ENCODE measurements around the gene CNIH3. TPM values are rescaled to one million over a fixed set of nuclear protein-coding genes. Genes with fewer than 3 reads are reported as not detected.

CNIH3 gene
- total and polyA plus RNA-seq, 2 donors (not counting 1 experiment from before 2014, with no cell fraction given) = 3.7 to 28.1 TPM

DNA sequence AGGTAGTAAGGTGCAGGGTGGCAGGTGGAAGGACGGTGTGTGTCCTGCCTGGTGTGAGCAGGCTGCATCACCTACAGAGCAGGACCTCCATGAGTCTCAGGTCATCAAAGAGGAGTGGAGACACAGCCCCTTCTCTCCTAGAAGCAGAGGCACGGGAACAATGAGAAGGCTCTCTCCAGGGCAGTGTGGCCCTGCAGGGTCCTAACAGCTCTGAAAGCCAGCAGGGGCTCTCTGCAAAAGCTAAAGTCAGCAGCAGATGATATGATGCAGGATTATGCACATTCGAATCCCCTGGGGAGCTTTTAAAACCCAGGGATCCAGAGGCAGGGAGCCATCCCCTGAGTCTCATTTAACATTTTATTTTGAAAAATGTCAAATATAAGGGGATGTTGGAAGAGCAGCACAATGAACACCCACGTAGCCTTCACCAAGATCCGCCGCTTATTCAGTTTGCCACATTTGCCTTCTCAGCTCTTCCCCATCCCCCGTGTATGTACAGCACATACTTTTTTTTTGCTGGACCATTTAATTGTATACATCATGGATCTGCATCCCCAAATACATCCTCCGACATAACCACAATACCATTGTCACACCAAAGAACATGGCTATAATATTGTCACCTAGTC, 88.1 kb downstream of the CNIH3 start:
- no peaks in the 10 kb centered on the region for H3K79me2 ChIP-seq (ENCODE audit: control insufficient read depth, insufficient read depth, low read length)
- no peak overlapping the region for H3K9ac ChIP-seq (ENCODE audit: insufficient read depth, low read length)
- H4K20me1 ChIP-seq (ENCODE audit: control insufficient read depth, extremely low read depth, insufficient read depth, low read length) = no peaks in the 10 kb centered on the region
- H3K27ac ChIP-seq (ENCODE audit: insufficient read depth, low read length) = no peak overlapping the region
- H3K9me3 ChIP-seq (ENCODE audit: control insufficient read depth, insufficient read depth, low read depth, low read length) = no peaks in the 10 kb centered on the region
- no peaks in the 10 kb centered on the region for H3K27me3 ChIP-seq (ENCODE audit: control insufficient read depth, insufficient read depth, low read length)
- DNase-seq (ENCODE audit: low read depth in 2 of 2) = no peak
- H3K4me1 ChIP-seq (ENCODE audit: control insufficient read depth, extremely low read depth, insufficient read depth, low read length) = peaks cover 4% of the 10 kb centered on the region
- no peak overlapping the region for H3K4me2 ChIP-seq (ENCODE audit: extremely low read depth, insufficient read depth, low read length)
- H3K4me3 ChIP-seq (replicated peaks in 1 of 4; ENCODE audit: control extremely low read depth in 1 of 4, insufficient read depth in 1 of 4, low read depth in 3 of 4, low read length in 4 of 4) = no peak overlapping the region
- TF ChIP-seq EZH2 (IDR thresholded peaks at IDR 0.05; ENCODE audit: low read length, missing control alignments) = no peak
- TF ChIP-seq, protein P1, sequence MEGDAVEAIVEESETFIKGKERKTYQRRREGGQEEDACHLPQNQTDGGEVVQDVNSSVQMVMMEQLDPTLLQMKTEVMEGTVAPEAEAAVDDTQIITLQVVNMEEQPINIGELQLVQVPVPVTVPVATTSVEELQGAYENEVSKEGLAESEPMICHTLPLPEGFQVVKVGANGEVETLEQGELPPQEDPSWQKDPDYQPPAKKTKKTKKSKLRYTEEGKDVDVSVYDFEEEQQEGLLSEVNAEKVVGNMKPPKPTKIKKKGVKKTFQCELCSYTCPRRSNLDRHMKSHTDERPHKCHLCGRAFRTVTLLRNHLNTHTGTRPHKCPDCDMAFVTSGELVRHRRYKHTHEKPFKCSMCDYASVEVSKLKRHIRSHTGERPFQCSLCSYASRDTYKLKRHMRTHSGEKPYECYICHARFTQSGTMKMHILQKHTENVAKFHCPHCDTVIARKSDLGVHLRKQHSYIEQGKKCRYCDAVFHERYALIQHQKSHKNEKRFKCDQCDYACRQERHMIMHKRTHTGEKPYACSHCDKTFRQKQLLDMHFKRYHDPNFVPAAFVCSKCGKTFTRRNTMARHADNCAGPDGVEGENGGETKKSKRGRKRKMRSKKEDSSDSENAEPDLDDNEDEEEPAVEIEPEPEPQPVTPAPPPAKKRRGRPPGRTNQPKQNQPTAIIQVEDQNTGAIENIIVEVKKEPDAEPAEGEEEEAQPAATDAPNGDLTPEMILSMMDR (conservative IDR thresholded peaks at IDR 0.05 in 1 of 2, IDR thresholded peaks at IDR 0.05 in 1 of 2; ENCODE audit: low read depth in 1 of 2, low read length in 2 of 2) = no peak
- no peaks in the 10 kb centered on the region for H3K36me3 ChIP-seq (ENCODE audit: control insufficient read depth, insufficient read depth, low read length)
- H2AFZ ChIP-seq (ENCODE audit: low read length) = no peak overlapping the region

DNA sequence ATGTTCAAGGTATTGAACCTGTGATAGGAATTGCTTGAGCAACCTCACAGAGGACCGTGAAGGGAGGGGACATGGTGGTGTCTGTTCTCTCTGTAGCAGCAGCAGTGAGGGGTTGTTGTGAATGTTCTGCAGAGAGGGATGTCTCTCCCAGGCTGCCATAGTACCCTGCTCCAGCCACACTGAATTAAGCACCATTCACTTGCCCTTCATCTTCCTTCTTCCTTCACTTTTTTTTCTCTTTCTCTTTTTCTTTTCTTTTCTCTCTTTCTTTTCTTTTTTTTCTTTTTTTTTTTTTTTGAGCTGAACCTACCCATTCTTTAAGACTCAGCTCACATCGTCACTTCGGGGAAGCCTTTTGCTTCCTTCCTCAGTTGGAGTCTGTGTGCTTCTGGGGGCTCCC, 89.5 kb downstream of the CNIH3 start:
- Histone ChIP-seq H3K27ac (ENCODE audit: insufficient read depth, low read length) (no peak overlapping the region), H4K20me1 (ENCODE audit: control insufficient read depth, extremely low read depth, insufficient read depth, low read length) (no peaks in the 10 kb centered on the region), H3K79me2 (ENCODE audit: control insufficient read depth, insufficient read depth, low read length) (no peaks in the 10 kb centered on the region), H3K27me3 (ENCODE audit: control insufficient read depth, insufficient read depth, low read length) (no peaks in the 10 kb centered on the region), H3K9ac (ENCODE audit: insufficient read depth, low read length) (no peak overlapping the region), H3K9me3 (ENCODE audit: control insufficient read depth, insufficient read depth, low read depth, low read length) (no peaks in the 10 kb centered on the region), H3K36me3 (ENCODE audit: control insufficient read depth, insufficient read depth, low read length) (no peaks in the 10 kb centered on the region), H3K4me2 (ENCODE audit: extremely low read depth, insufficient read depth, low read length) (no peak overlapping the region), H3K4me1 (ENCODE audit: control insufficient read depth, extremely low read depth, insufficient read depth, low read length) (peaks cover 4% of the 10 kb centered on the region), H3K4me3 (replicated peaks in 1 of 4; ENCODE audit: control extremely low read depth in 1 of 4, insufficient read depth in 1 of 4, low read depth in 3 of 4, low read length in 4 of 4) (no peak overlapping the region), H2AFZ (ENCODE audit: low read length) (no peak overlapping the region)
- no peak for DNase-seq (ENCODE audit: low read depth in 2 of 2)
- no peak for TF ChIP-seq EZH2 (IDR thresholded peaks at IDR 0.05; ENCODE audit: low read length, missing control alignments)
- TF ChIP-seq, protein P1 (conservative IDR thresholded peaks at IDR 0.05 in 1 of 2, IDR thresholded peaks at IDR 0.05 in 1 of 2; ENCODE audit: low read depth in 1 of 2, low read length in 2 of 2) = no peak

DNA sequence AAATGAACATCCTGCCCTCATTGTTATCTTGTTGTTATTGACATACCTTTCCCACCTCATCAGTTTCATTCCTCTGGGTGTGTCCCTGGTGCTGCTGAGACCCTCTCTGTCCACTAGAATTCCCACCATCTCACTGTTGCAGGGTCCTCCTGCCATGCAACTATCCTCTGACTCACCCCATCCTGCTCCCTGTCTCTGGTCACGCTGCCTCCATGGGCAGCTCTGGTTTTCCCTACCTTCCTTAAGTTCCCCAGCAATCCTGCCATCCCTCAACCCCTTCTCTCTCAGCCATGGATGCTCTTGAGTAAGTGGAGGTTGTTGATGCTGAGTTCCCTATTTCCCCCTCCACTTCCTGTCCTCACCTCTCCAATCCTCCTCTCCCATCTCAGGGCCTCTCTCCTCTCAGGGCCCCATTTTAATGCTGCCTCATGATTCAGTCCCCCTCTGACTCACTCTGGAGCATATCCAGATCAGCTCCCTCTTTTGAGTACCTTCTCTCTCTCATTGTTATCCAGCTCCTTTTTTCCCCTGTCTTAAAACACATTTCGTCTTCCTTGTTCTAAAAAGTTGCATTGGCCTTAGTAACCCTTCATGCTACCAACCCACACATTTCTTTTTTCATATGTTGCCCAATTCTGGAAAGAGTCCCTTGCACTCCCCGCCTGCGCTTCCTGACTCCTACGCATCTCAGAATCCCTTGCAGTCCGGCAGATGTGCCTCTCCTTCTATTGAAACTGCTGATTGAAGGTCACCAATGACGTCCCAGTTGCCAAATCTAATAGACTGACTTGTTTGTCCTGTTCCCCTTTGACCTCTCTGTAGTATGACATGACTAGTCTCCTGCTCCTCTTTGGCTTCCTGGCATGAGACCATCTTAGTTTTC, 92.0 kb downstream of the CNIH3 start:
- Histone ChIP-seq H3K27me3 (ENCODE audit: control insufficient read depth, insufficient read depth, low read length) (no peaks in the 10 kb centered on the region), H3K27ac (ENCODE audit: insufficient read depth, low read length) (peak overlapping the region; percentile 41), H3K9ac (ENCODE audit: insufficient read depth, low read length) (no peak overlapping the region), H3K36me3 (ENCODE audit: control insufficient read depth, insufficient read depth, low read length) (no peaks in the 10 kb centered on the region), H3K79me2 (ENCODE audit: control insufficient read depth, insufficient read depth, low read length) (no peaks in the 10 kb centered on the region), H3K4me1 (ENCODE audit: control insufficient read depth, extremely low read depth, insufficient read depth, low read length) (peaks cover 4% of the 10 kb centered on the region), H4K20me1 (ENCODE audit: control insufficient read depth, extremely low read depth, insufficient read depth, low read length) (no peaks in the 10 kb centered on the region), H2AFZ (ENCODE audit: low read length) (peak overlapping the region; percentile 78), H3K9me3 (ENCODE audit: control insufficient read depth, insufficient read depth, low read depth, low read length) (no peaks in the 10 kb centered on the region), H3K4me3 (replicated peaks in 1 of 4; ENCODE audit: control extremely low read depth in 1 of 4, insufficient read depth in 1 of 4, low read depth in 3 of 4, low read length in 4 of 4) (no peak overlapping the region), H3K4me2 (ENCODE audit: extremely low read depth, insufficient read depth, low read length) (no peak overlapping the region)
- no peak for TF ChIP-seq EZH2 (IDR thresholded peaks at IDR 0.05; ENCODE audit: low read length, missing control alignments)
- TF ChIP-seq, protein P1 (conservative IDR thresholded peaks at IDR 0.05 in 1 of 2, IDR thresholded peaks at IDR 0.05 in 1 of 2; ENCODE audit: low read depth in 1 of 2, low read length in 2 of 2) = no peak
- peak; percentile 82 to 89 for DNase-seq (ENCODE audit: low read depth in 2 of 2)

All from fibroblast of lung (primary cell).